Measurements from ENCODE around the gene RSPO1.

Gene RSPO1

DNA sequence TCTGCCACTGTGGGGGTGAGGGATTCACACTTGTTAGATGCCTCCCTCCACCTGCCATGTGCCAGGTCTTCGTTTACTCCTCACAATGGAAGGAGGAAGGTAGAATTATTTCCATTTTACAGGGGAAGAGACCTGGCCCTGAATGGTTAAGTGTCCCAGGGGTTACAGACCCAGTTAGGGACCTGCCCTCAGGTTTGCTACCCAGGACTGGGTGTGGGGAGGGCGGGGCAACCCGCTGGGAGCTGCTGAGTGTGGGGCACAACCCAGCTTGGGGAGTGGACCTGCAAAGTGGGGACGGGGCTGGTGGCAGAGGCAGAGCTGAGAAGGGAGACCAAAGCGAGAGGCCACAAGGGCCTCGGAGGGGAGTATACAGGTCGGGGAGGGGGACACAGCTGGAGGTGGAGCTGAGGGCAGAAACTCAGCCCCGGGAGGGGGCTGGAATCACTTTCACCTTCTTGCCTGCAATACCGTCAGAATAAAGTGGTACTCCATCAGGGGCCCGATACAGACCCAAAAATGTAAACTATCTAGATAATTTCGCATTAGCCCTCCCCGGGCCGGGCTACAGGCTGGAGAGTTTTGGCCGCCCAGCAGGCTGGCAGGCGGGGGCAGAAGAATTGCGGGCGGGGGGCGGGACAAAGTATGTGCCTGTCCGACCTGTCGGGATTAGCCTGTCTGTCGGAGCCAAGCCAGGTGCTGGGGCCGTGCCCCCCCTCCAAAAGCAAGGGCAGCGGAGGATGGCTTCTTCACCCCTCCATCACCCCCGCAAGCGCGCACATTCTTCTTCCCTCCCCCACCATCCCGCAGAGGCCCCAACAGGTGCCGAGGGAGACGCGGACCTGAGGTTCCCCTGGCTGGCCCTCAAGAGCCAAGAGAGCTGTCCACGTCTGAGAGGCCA, 1.4 kb downstream of the RSPO1 start:
- H3K4me2 ChIP-seq (ENCODE audit: low read depth, low read length): no peak overlapping the region
- no peak overlapping the region for H2AFZ ChIP-seq (ENCODE audit: low read length)
- H3K27me3 ChIP-seq (replicated peaks; ENCODE audit: insufficient read depth, low read length): peaks cover 69% of the 10 kb centered on the region
- H3F3A ChIP-seq (ENCODE audit: insufficient read depth, low read length): peaks cover under 1% of the 10 kb centered on the region; the same call in 1 of the 2 replicates
- no peak for DNase-seq
- H3K79me2 ChIP-seq (ENCODE audit: low read length): no peaks in the 10 kb centered on the region
- H3K27ac ChIP-seq (ENCODE audit: low read length): no peak overlapping the region
- no peaks in the 10 kb centered on the region for H3K36me3 ChIP-seq (replicated peaks; ENCODE audit: insufficient read depth, low read length)
- H3K4me1 ChIP-seq (ENCODE audit: low read length): peaks cover 16% of the 10 kb centered on the region
- H3K9ac ChIP-seq (ENCODE audit: low read length): no peak overlapping the region
- no peak overlapping the region for H3K4me3 ChIP-seq (ENCODE audit: low read length)
- TF ChIP-seq, protein P1, sequence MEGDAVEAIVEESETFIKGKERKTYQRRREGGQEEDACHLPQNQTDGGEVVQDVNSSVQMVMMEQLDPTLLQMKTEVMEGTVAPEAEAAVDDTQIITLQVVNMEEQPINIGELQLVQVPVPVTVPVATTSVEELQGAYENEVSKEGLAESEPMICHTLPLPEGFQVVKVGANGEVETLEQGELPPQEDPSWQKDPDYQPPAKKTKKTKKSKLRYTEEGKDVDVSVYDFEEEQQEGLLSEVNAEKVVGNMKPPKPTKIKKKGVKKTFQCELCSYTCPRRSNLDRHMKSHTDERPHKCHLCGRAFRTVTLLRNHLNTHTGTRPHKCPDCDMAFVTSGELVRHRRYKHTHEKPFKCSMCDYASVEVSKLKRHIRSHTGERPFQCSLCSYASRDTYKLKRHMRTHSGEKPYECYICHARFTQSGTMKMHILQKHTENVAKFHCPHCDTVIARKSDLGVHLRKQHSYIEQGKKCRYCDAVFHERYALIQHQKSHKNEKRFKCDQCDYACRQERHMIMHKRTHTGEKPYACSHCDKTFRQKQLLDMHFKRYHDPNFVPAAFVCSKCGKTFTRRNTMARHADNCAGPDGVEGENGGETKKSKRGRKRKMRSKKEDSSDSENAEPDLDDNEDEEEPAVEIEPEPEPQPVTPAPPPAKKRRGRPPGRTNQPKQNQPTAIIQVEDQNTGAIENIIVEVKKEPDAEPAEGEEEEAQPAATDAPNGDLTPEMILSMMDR (IDR thresholded peaks at IDR 0.05; ENCODE audit: low read length): no peak
- TF ChIP-seq EZH2phosphoT487 (IDR thresholded peaks at IDR 0.05; ENCODE audit: low read length): no peak; the same call in 1 of the 2 replicates
- TF ChIP-seq EZH2 (optimal IDR thresholded peaks at IDR 0.05; ENCODE audit: low read depth, low read length): no peak
- H3K9me3 ChIP-seq (replicated peaks; ENCODE audit: insufficient read depth, low read length): no peaks in the 10 kb centered on the region
- H3K9me2 ChIP-seq (replicated peaks; ENCODE audit: insufficient read depth, low read length): no peaks in the 10 kb centered on the region
- H4K20me1 ChIP-seq (ENCODE audit: insufficient read depth, low read length): no peaks in the 10 kb centered on the region

DNA sequence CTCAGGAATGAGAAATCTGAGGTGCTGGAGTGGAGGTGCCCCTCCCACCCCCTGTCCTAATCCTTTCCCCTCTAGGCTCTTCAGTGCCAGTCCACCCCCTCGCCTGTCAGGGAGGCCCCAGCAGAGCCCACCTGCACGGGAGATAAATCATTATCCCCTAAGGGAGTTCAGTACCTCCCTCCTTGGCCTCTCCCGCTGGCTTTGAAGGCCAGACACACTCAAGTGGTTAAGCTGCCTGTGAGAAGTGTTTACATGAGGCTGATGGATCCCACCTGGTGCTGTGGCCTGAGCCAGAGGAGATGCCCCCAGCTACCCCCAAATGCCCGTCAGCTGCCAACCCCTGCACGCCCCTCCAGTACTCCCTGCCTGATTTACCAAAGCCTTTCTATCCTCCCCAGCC, 3.7 kb downstream of the RSPO1 start:
- Histone ChIP-seq H3K9ac (ENCODE audit: low read length) (no peak overlapping the region), H3F3A (ENCODE audit: insufficient read depth, low read length) (peaks cover 2% of the 10 kb centered on the region; the same call in 1 of the 2 replicates), H3K9me3 (replicated peaks; ENCODE audit: insufficient read depth, low read length) (no peaks in the 10 kb centered on the region), H3K36me3 (replicated peaks; ENCODE audit: insufficient read depth, low read length) (no peaks in the 10 kb centered on the region), H3K27ac (ENCODE audit: low read length) (no peak overlapping the region), H4K20me1 (ENCODE audit: insufficient read depth, low read length) (no peaks in the 10 kb centered on the region), H3K4me2 (ENCODE audit: low read depth, low read length) (no peak overlapping the region), H2AFZ (ENCODE audit: low read length) (no peak overlapping the region), H3K27me3 (replicated peaks; ENCODE audit: insufficient read depth, low read length) (peaks cover 68% of the 10 kb centered on the region), H3K4me3 (ENCODE audit: low read length) (no peak overlapping the region), H3K79me2 (ENCODE audit: low read length) (no peaks in the 10 kb centered on the region), H3K4me1 (ENCODE audit: low read length) (peaks cover 23% of the 10 kb centered on the region), H3K9me2 (replicated peaks; ENCODE audit: insufficient read depth, low read length) (no peaks in the 10 kb centered on the region)
- TF ChIP-seq EZH2phosphoT487 (IDR thresholded peaks at IDR 0.05; ENCODE audit: low read length) (no peak), EZH2 (optimal IDR thresholded peaks at IDR 0.05; ENCODE audit: low read depth, low read length) (no peak)
- TF ChIP-seq, protein P1 (IDR thresholded peaks at IDR 0.05; ENCODE audit: low read length): no peak
- no peak for DNase-seq

DNA sequence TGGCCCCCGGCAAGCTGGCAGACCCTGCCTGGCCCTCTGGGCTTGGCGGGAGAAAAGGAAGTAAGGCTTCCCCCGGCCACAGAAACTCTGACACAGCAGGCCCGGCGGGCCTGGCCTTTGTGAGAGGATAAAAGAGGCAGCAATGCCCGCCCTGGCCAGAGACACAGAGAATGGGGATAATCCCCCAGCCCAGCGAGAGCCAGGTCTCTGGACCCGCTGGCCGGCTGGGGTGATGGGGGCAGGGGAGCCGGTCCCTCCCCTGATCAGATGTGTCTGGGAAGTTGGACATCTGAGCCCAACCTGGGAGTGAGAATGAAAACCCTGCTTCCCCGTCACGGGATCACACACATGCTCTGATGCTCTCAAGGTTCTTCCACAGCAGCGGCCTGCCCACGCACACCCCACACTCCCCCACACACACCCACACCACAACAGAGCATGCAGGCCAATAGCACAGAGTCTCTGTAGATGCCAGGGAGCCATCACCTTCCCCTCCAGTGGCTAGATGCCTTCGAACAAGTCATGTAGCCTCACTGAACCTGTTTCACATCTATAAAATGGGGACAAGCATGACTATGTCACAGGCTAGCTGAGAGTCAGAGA, 4.2 kb downstream of the RSPO1 start:
- no peak overlapping the region for H3K9ac ChIP-seq (ENCODE audit: low read length)

More for the DNA sequence above, 4.2 kb downstream of the RSPO1 start:
- peaks cover 2% of the 10 kb centered on the region; the same call in 1 of the 2 replicates for H3F3A ChIP-seq (ENCODE audit: insufficient read depth, low read length)
- TF ChIP-seq EZH2phosphoT487 (IDR thresholded peaks at IDR 0.05; ENCODE audit: low read length) (no peak), EZH2 (optimal IDR thresholded peaks at IDR 0.05; ENCODE audit: low read depth, low read length) (no peak)
- TF ChIP-seq, protein P1 (IDR thresholded peaks at IDR 0.05; ENCODE audit: low read length): no peak
- no peak overlapping the region; the same call in 1 of the 2 replicates for H2AFZ ChIP-seq (ENCODE audit: low read length)
- H3K27me3 ChIP-seq (replicated peaks; ENCODE audit: insufficient read depth, low read length): peaks cover 66% of the 10 kb centered on the region
- no peaks in the 10 kb centered on the region for H3K79me2 ChIP-seq (ENCODE audit: low read length)
- DNase-seq: no peak
- H3K4me1 ChIP-seq (ENCODE audit: low read length): peaks cover 23% of the 10 kb centered on the region
- H3K9me3 ChIP-seq (replicated peaks; ENCODE audit: insufficient read depth, low read length): no peaks in the 10 kb centered on the region
- no peak overlapping the region for H3K27ac ChIP-seq (ENCODE audit: low read length)
- H3K36me3 ChIP-seq (replicated peaks; ENCODE audit: insufficient read depth, low read length): no peaks in the 10 kb centered on the region
- H3K4me2 ChIP-seq (ENCODE audit: low read depth, low read length): no peak overlapping the region
- no peak overlapping the region for H3K4me3 ChIP-seq (ENCODE audit: low read length)
- no peaks in the 10 kb centered on the region for H3K9me2 ChIP-seq (replicated peaks; ENCODE audit: insufficient read depth, low read length)
- no peaks in the 10 kb centered on the region for H4K20me1 ChIP-seq (ENCODE audit: insufficient read depth, low read length)

Measured in MM.1S (cell line).